Stimulated activated CD4-positive, alpha-beta T cell treated with anti-CD3 and anti-CD28 coated beads, Interleukin-4, amount 100 ng/mL, for 48 hours (primary cell): ENCODE results near the gene ALPK1.
"Not testable (repeated sequence)": the region's sequence is repeated elsewhere in the genome, so short reads cannot be mapped to it uniquely, and the experiment has no call there.

Experiments used
- DNase-seq, 2 donors: peaks; one replicate each; pipeline ENCODE4 v3.0.0-alpha.2; 2020; ENCODE audit warnings: low read depth in 2 of 2

ALPK1 gene

DNA sequence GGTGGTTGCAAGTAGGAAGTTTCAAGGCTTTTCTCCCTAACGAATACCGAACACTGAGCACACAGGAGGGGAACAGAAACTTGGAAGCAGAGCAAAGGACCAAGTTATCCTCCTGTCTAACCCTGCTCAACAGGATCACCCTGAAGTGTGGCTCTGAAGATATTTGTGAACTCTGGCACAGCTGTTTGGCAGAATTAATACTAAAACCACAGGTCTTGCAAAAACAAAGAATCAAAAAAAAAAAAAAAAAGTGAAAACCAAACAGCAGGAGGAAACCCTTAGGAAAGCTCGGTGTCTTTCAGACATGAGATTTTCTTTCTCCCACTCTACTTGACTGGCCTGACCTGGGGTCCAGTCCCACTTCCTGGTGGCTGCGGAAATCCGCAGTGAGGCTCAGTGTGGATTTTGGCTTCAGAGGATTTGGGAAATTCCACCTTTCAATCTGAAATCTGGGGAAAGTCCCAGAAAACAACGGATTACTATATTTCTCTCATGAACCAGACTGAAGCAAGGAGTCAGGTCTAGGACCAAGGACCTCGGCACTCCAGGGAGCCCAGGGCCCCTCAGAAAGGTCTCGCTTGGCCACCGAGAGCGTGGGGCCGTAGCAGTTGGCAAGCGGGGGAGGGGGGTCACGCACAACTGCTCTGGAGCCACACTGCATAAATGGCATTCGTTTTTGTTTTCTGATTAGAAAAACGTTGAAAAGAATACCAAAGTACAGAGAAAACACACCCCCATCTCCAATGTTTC, 12.3 kb upstream of the ALPK1 start:
- no peak for DNase-seq

DNA sequence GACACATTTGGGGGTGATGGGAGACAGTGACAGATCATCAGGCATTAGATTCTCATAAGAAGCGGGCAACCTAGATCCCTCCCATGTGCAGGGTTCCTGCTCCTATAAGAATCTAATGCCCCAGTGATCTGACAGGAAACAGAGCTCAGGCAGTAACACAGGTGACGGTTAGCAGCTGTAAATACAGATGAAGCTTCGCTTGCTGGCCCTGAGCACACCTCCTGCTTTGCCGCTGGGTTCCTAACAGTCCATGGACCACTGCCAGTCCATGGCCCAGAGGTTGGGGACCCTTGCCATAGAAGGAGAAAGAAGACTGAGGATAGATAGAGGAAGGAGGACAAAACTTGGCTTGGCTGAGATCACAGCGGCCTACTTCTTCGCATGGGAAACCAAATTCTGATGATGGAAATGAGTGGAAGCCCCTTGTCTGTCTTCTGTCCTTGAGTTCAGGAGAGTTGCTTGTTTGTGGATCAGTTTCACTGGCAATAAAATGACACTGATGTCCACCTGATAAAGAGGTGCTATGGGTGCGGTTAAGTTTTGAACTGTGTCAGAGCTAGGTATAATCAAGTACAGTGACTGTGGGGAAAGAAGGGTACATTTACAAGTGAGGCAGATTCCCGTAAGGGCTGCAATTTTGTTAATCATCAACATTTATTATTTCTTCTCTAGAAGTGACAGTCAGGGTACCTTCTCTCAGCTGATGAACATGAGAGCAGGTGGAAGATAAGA, 9.7 kb upstream of the ALPK1 start:
- no peak for DNase-seq

GRCh38 chr4:112288455-112288854, 8.7 kb upstream of the ALPK1 start:
- DNase-seq, result no peak

GRCh38 chr4:112289407-112290253, 7.5 kb upstream of the ALPK1 start:
- DNase-seq, result no peak

GRCh38 chr4:112290341-112290740, 6.8 kb upstream of the ALPK1 start:
- no peak for DNase-seq

GRCh38 chr4:112299721-112300120, 2.6 kb downstream of the ALPK1 start:
- no peak for DNase-seq

DNA sequence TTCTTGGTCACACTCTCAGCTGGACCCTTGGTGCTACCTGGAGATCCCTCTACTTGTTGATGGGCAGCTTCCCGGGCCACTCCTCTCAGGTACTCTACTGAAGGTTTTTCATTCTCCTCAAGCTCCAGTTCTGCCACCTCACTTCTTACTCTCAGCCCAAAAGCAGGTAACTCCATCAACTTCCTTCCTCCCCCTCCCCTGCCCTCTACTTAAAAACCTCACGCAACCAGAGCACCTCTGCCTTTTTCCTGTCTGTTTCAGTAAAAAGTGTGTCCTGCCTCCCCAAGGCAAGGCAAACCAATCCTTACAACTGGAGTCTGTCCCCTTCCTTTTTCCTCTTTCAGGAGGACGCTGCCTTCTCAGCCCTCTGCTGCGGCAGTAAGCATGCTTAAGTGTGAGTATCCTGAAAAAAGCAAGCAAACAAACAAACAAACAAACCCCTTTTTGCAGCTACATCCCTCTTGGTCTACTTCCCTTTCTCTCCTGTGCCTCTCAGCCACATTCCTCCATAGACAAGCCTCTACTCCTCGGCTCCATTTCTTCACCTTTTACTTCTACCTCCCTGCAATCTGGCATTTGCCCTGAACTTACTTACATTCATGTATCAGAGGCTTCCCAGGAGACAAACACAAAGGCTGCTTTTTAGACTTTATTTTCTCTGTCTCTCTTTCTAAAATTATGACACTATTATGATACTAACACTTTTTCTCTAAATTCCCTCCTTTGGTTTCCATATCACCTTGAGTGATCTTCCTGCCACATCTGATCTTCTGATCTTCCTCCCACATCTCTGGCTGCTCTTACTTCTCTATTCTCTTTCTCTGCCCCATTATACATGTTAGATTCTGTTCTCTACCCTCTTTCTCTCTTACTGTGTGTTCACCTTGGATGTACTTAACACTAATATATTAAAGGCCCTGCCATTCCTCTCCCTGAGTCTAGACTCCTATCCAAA, 5.4 kb downstream of the ALPK1 start:
- no peak for DNase-seq

DNA sequence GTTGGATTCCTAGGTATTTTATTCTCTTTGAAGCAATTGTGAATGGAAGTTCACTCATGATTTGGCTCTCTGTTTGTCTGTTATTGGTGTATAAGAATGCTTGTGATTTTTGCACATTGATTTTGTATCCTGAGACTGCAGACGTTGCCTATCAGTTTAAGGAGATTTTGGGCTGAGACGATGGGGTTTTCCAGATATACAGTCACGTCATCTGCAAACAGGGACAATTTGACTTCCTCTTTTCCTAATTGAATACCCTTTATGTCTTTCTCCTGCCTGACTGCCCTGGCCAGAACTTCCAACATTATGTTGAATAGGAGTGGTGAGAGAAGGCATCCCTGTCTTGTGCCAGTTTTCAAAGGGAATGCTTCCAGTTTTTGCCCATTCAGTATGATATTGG, 8.3 kb downstream of the ALPK1 start:
- DNase-seq, result not testable (repeated sequence)

DNA sequence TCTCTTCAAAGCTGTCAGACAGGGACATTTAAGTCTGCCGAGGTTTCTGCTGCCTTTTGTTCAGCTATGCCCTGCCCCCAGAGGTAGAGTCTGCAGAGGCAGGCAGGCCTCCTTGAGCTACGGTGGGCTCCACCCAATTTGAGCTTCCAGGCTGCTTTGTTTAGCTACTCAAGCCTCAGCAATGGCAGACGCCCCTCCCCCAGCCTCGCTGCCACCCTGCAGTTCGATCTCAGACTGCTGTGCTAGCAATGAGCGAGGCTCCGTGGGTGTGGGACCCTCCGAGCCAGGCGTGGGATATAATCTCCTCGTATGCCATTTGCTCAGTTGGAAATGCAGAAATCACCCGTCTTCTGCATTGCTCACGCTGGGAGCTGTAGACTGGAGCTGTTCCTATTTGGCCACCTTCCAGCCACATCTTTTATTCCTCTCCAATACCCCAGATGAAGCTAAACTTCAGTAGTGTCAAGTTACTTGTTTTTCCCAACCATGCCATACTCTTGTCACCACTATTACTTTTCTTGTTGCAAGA, 12.2 kb downstream of the ALPK1 start:
- DNase-seq, result not testable (repeated sequence)

DNA sequence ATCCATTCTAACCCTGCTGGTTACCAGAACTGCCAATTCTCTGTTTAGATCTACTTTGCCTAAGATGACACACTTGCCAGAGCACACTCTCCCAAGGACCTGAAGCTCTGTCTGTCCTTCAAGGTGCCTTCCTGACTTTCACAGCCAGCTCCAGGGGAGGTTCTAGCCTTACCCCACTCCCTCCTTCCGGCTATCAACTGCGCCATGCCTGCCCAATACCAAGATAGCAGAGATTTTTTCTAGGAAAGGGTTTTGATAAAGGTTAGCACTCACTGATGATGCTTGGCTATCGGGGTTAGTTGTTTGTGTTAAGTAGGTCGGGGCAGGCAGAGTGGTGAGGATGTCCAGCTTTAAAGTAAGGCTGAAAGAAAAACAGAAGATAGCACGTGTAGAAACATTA, 14.3 kb downstream of the ALPK1 start:
- DNase-seq, result no peak

DNA sequence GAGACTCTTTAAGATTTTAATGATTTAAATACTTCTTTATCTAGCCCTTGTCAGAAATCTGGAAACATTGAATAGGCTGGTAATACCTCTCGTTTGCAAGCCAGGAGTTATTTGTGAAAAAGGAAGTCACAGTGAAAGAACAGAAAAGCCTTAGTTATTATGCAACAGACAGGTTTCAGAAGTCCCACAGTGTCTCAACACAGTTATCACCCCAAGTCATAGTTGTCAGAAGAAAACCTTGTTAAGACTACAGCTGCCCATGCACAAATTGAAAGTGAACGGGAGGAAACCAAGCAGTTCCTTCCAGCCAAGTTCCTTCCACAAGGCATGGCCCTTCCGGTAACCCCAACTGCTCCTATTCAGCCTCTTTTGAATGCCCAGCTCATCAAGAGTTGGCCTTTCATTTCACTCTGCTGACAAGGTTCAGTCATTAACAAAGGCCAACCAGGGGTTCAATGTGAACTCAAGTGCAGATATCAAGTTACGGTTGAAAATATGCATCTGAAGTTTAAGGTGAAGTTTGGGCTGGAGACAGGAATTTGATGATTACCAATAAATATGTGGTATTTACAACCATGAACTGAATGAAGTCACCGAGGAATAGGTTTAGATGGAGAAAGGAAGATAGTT, 15.6 kb downstream of the ALPK1 start:
- DNase-seq, result no peak

GRCh38 chr4:112315446-112315845, 18.3 kb downstream of the ALPK1 start:
- DNase-seq, result no peak

- DNase-seq, result no peak
Observed at GRCh38 chr4:112316360-112316759, 19.2 kb downstream of the ALPK1 start.

GRCh38 chr4:112318239-112319142, 21.3 kb downstream of the ALPK1 start:
- no peak for DNase-seq

GRCh38 chr4:112321776-112322684, 24.9 kb downstream of the ALPK1 start:
- peak; percentile 70 to 75 for DNase-seq

GRCh38 chr4:112322866-112323265, 25.7 kb downstream of the ALPK1 start:
- no peak for DNase-seq

- DNase-seq, result no peak
Observed at GRCh38 chr4:112325530-112325929, 28.4 kb downstream of the ALPK1 start.

DNA sequence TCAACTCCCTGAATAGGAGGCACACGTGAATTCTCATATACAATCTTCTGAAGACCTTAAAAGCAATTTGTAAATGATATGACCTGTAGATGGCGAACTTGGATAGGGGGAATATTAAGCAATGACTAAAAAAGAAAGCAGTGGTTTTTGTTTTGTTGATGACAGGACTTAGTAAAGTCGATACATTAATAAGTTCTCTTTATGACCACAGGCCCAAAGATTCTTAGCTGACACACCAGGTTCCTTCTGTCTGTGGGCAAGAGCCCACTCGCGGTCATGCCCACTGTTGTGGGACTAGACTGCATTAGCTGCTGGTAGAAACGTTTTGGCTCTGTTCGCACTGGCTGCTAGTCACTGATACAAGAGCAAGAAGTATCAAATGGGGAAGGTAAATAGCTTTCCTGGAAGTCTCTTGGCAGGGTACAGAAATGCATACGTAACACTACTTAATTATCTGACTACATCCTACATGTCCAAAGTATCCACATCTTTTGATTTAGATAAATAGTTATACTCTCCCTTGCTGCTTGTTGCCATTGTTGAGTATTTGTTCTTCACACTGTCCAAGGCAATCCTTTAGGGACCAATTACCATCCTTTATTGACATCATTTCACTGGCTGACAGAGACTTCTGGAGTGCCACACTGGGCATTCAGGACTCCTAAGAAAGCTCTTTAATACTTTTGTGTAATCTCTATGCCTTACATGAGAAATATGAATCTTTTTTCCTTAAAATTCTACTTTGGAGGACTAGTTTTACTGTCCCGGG, 31.0 kb downstream of the ALPK1 start:
- DNase-seq, result no peak
